GM23338 (cell line): ENCODE results near the gene TUBA4B. TPM values are rescaled to one million over a fixed set of nuclear protein-coding genes. Genes with fewer than 3 reads are reported as not detected.

Experiments
- ATAC-seq: fragments of 200-7000 bp; cut with Tn5 transposase; 3 replicates; pipeline ENCODE4 v1.9.1; 2020
- DNase-seq: peaks from one replicate; pipeline ENCODE4 v3.0.0-alpha.2; 2015; ENCODE audit warnings: low spot score
- H2AFZ ChIP-seq: fragments of 200-600 bp; sonication (generic); 2 replicates; pipeline ENCODE4 v1.8.0; 2016; ENCODE audit warnings: antibody characterized with exemption, mild to moderate bottlenecking, moderate library complexity
- H3F3A ChIP-seq: fragments of 200-600 bp; sonication (generic); replicated peaks from 2 replicates; pipeline ENCODE4 v1.8.0; 2017; ENCODE audit warnings: antibody characterized with exemption, mixed run types, low read depth
- H3K27ac ChIP-seq: fragments of 200-600 bp; sonication (generic); 2 replicates; pipeline ENCODE4 v1.6.1; 2016; ENCODE audit warnings: low read depth
- H3K27me3 ChIP-seq: fragments of 200-600 bp; sonication (generic); 2 replicates; pipeline ENCODE4 v1.8.0; 2016; ENCODE audit warnings: mild to moderate bottlenecking, mixed run types, moderate library complexity; ENCODE audit not compliant: insufficient read depth
- H3K36me3 ChIP-seq: fragments of 200-600 bp; sonication (generic); 2 replicates; pipeline ENCODE4 v1.8.0; 2016; ENCODE audit warnings: mild to moderate bottlenecking; ENCODE audit not compliant: insufficient read depth
- H3K4me1 ChIP-seq: fragments of 200-600 bp; sonication (generic); 2 replicates; pipeline ENCODE4 v1.8.0; 2016; ENCODE audit warnings: mild to moderate bottlenecking, moderate library complexity; ENCODE audit not compliant: insufficient read depth
- H3K4me2 ChIP-seq: fragments of 200-600 bp; sonication (generic); 2 replicates; pipeline ENCODE4 v1.7.1; 2017; ENCODE audit warnings: mixed run types
- H3K4me3 ChIP-seq: fragments of 200-600 bp; sonication (generic); 2 replicates; pipeline ENCODE4 v1.6.1; 2016; ENCODE audit warnings: mixed run types
- H3K79me2 ChIP-seq: fragments of 200-600 bp; sonication (generic); replicated peaks from 2 replicates; pipeline ENCODE4 v1.8.0; 2017; ENCODE audit warnings: mild to moderate bottlenecking; ENCODE audit not compliant: insufficient read depth
- H3K9me2 ChIP-seq: fragments of 200-600 bp; sonication (generic); 2 replicates; pipeline ENCODE4 v1.8.0; 2017; ENCODE audit not compliant: insufficient read depth
- H4K20me1 ChIP-seq: fragments of 200-600 bp; sonication (generic); replicated peaks from 2 replicates; pipeline ENCODE4 v1.8.0; 2017; ENCODE audit warnings: mild to moderate bottlenecking; ENCODE audit not compliant: insufficient read depth
- H3K27ac Mint-ChIP-seq: 2 replicates; pipeline ENCODE4 v1.8.0; 2020; ENCODE audit warnings: inconsistent platforms, mild to moderate bottlenecking, moderate library complexity, mixed read lengths
- H3K27me3 Mint-ChIP-seq: 3 replicates; pipeline ENCODE4 v1.8.0; 2022; ENCODE audit warnings: low read depth, mild to moderate bottlenecking, moderate library complexity, mixed read lengths, inconsistent platforms; ENCODE audit not compliant: insufficient read depth, poor library complexity
- H3K36me3 Mint-ChIP-seq: 3 replicates; pipeline ENCODE4 v1.8.0; 2021; ENCODE audit warnings: low read depth, mild to moderate bottlenecking, inconsistent platforms, moderate library complexity, mixed read lengths
- H3K4me1 Mint-ChIP-seq: 3 replicates; pipeline ENCODE4 v1.8.0; 2020; ENCODE audit warnings: mild to moderate bottlenecking, inconsistent platforms, mixed read lengths
- H3K4me3 Mint-ChIP-seq: 3 replicates; pipeline ENCODE4 v1.8.0; 2021; ENCODE audit warnings: moderate library complexity, mild to moderate bottlenecking, inconsistent platforms, mixed read lengths
- H3K9me3 Mint-ChIP-seq: 3 replicates; pipeline ENCODE4 v1.8.0; 2020; ENCODE audit warnings: moderate library complexity, mild to moderate bottlenecking, inconsistent platforms, mixed read lengths
- CREB1 ChIP-seq: fragments of 250-450 bp; sonication (Bioruptor Pico); IDR thresholded peaks from 2 replicates; pipeline ENCODE4 v1.5.0; 2020; ENCODE audit warnings: low read depth, mild to moderate bottlenecking, moderate library complexity
- CTCF ChIP-seq, 2 experiments: fragments of 200-600 bp in 1 of 2; sonication (generic) in 1 of 2; conservative IDR thresholded peaks; 2 replicates each; pipeline versions ENCODE4 v1.5.1 to v1.6.1; 2016 to 2017; ENCODE audit warnings: antibody characterized with exemption in 2 of 2, low read depth in 2 of 2, mild to moderate bottlenecking in 2 of 2, moderate library complexity in 1 of 2
- ETS1 ChIP-seq: IDR thresholded peaks from 2 replicates; pipeline ENCODE4 v1.6.1; 2016; ENCODE audit warnings: antibody characterized with exemption
- EZH2 ChIP-seq: fragments of 200-600 bp; sonication (generic); IDR thresholded peaks from one replicate; pipeline ENCODE4 v1.8.0; 2017; ENCODE audit warnings: antibody characterized with exemption, mild to moderate bottlenecking, low read depth; ENCODE audit not compliant: unreplicated experiment
- EZH2phosphoT487 ChIP-seq: fragments of 200-600 bp; sonication (generic); IDR thresholded peaks from one replicate; pipeline ENCODE4 v1.8.1; 2018; ENCODE audit warnings: antibody characterized with exemption; ENCODE audit not compliant: unreplicated experiment
- JUNB ChIP-seq: IDR thresholded peaks from one replicate; pipeline ENCODE4 v1.6.1; 2016; ENCODE audit warnings: antibody characterized with exemption; ENCODE audit not compliant: unreplicated experiment
- NANOG ChIP-seq: IDR thresholded peaks from 2 replicates; pipeline ENCODE4 v1.6.1; 2016; ENCODE audit warnings: antibody characterized with exemption, borderline replicate concordance
- POLR2AphosphoS5 ChIP-seq: IDR thresholded peaks from 2 replicates; pipeline ENCODE4 v1.6.1; 2016; ENCODE audit warnings: antibody characterized with exemption, low read depth
- REST ChIP-seq: IDR thresholded peaks from one replicate; pipeline ENCODE4 v1.6.1; 2018; ENCODE audit warnings: antibody characterized with exemption; ENCODE audit not compliant: unreplicated experiment
- STAT1 ChIP-seq: IDR thresholded peaks from one replicate; pipeline ENCODE4 v1.6.1; 2016; ENCODE audit warnings: antibody characterized with exemption; ENCODE audit not compliant: unreplicated experiment
- ZNF114 ChIP-seq: fragments of 250-450 bp; sonication (Bioruptor Pico); IDR thresholded peaks from 2 replicates; pipeline ENCODE4 v1.5.0; 2020; ENCODE audit warnings: mild to moderate bottlenecking, moderate library complexity
- ZNF331 ChIP-seq: fragments of 250-450 bp; sonication (Bioruptor Pico); IDR thresholded peaks from 2 replicates; pipeline ENCODE4 v1.5.0; 2020; ENCODE audit warnings: low read depth, mild to moderate bottlenecking, moderate library complexity
- ZNF462 ChIP-seq: fragments of 250-450 bp; sonication (Bioruptor Pico); IDR thresholded peaks from 2 replicates; pipeline ENCODE4 v1.5.0; 2020; ENCODE audit warnings: mild to moderate bottlenecking, moderate library complexity
- polyA plus RNA-seq: library from polyadenylated mRNA; unstranded; fragments of >200 nt; fragmentation: Nextera tagmentation; extraction: Ambion mirVana; gene quantifications from 2 replicates; pipeline ENCODE4 v1.2.1, GENCODE V29; 2016
- total RNA-seq: library from RNA; depleted of rRNA; stranded (reverse); fragments of >200 nt; shearing (Covaris generic); gene quantifications from 2 replicates; pipeline ENCODE4 v1.2.3, GENCODE V29; 2014

TUBA4B gene
- total and polyA plus RNA-seq, 2 experiments from 2014 or later, result 0.14 TPM; not detected in 1

- Mint-ChIP-seq H3K27ac (no peak overlapping the region; the same call in 1 of the 2 replicates), H3K4me1 (peaks cover 13% of the 10 kb centered on the region; the same call in 2 of the 3 replicates), H3K9me3 (peaks cover 2% of the 10 kb centered on the region; the same call in 1 of the 3 replicates), H3K36me3 (peaks cover 33% of the 10 kb centered on the region), H3K27me3 (peaks cover 13% of the 10 kb centered on the region), H3K4me3 (peak overlapping the region; percentile 88)
- Histone ChIP-seq H3K4me1 (peaks cover 15% of the 10 kb centered on the region), H3K27me3 (no peaks in the 10 kb centered on the region), H3K27ac (no peak overlapping the region; the same call in 1 of the 2 replicates), H3K9me2 (no peaks in the 10 kb centered on the region), H3F3A (peaks cover 15% of the 10 kb centered on the region; the same call in 1 of the 2 replicates), H4K20me1 (no peaks in the 10 kb centered on the region; the same call in 1 of the 2 replicates), H3K4me2 (peak overlapping the region; percentile 96), H3K36me3 (no peaks in the 10 kb centered on the region; the same call in 1 of the 2 replicates), H3K79me2 (no peaks in the 10 kb centered on the region), H3K4me3 (peak overlapping the region; percentile 84), H2AFZ (no peak overlapping the region; the same call in 1 of the 2 replicates)
- no peak for TF ChIP-seq ZNF462
- TF ChIP-seq NANOG, result no peak
- no peak for TF ChIP-seq ZNF114
- no peak for TF ChIP-seq POLR2AphosphoS5
- no peak for TF ChIP-seq JUNB
- TF ChIP-seq CREB1 (CRISPR knock-in tag), result no peak
- TF ChIP-seq EZH2, result no peak
- no peak for TF ChIP-seq EZH2phosphoT487
- TF ChIP-seq CTCF (conservative IDR thresholded peaks at IDR 0.05; ENCODE audit: low read depth in 2 of 2), result no peak
- TF ChIP-seq ZNF331, result no peak
- TF ChIP-seq REST, result no peak
- no peak for TF ChIP-seq ETS1
- TF ChIP-seq STAT1, result no peak
- DNase-seq (no peak), ATAC-seq (peak; percentile 30)
Measured at GRCh38 chr2:219207134-219207883, 45.7 kb upstream of the TUBA4B start.
